ENCODE data around the gene KLRF1. TPM values are rescaled to one million over a fixed set of nuclear protein-coding genes. Genes with fewer than 3 reads are reported as not detected.

Gene KLRF1
- total RNA-seq, 1 experiment from 2014 or later: not detected

DNA sequence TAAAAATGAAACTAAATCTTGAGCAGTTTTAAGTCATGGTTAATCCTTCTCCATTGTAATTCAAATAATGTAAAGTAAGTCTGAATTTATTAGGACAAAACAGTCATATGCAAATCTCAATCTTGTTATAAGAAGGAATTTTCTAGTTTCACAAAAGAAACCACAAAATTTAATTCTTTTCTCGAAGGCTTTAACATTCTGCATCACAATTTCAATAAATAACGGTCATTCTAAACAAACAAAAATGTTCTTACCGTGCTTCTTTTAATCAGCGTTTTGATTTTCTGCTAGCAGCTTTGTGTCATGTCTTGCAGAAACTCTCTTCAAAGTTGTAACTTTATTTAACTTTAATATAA lies 41.6 kb downstream of the KLRF1 start:
- Histone ChIP-seq H3K9me3 (ENCODE audit: low read length) (no peaks in the 10 kb centered on the region), H3K79me2 (ENCODE audit: low read length) (no peaks in the 10 kb centered on the region), H4K20me1 (ENCODE audit: low read length) (no peaks in the 10 kb centered on the region), H3K9me2 (replicated peaks; ENCODE audit: low read length) (no peaks in the 10 kb centered on the region), H3K4me1 (ENCODE audit: insufficient read depth, low read length) (peaks cover 13% of the 10 kb centered on the region; the same call in 1 of the 2 replicates), H3F3A (ENCODE audit: low read length, unreplicated experiment) (no peaks in the 10 kb centered on the region), H3K9ac (ENCODE audit: low read length) (no peak overlapping the region), H3K27ac (ENCODE audit: low read length) (no peak overlapping the region), H3K4me2 (ENCODE audit: low read length) (peak overlapping the region; percentile 95), H2AFZ (ENCODE audit: low read length) (no peak overlapping the region), H3K36me3 (ENCODE audit: low read depth, low read length) (no peaks in the 10 kb centered on the region), H3K27me3 (ENCODE audit: low read length) (no peaks in the 10 kb centered on the region; the same call in 1 of the 2 replicates), H3K4me3 (ENCODE audit: low read length) (peak overlapping the region; percentile 70)
- ATAC-seq (no peak), DNase-seq (no peak)
- ChIA-PET POLR2A (ENCODE audit: unreplicated experiment) (no interaction called here), CTCF (no interaction called here)
- TSS peak; percentile 79 for BruUV-seq (replicated peaks)
- intact Hi-C loops (cut with micrococcal nuclease): no loop called here
- TF ChIP-seq EZH2phosphoT487 (IDR thresholded peaks at IDR 0.05; ENCODE audit: borderline replicate concordance, low read length) (no peak), CTCF (conservative IDR thresholded peaks at IDR 0.05; ENCODE audit: low read depth, low read length) (no peak), EZH2 (IDR thresholded peaks at IDR 0.05; ENCODE audit: low read length, unreplicated experiment) (no peak)

DNA sequence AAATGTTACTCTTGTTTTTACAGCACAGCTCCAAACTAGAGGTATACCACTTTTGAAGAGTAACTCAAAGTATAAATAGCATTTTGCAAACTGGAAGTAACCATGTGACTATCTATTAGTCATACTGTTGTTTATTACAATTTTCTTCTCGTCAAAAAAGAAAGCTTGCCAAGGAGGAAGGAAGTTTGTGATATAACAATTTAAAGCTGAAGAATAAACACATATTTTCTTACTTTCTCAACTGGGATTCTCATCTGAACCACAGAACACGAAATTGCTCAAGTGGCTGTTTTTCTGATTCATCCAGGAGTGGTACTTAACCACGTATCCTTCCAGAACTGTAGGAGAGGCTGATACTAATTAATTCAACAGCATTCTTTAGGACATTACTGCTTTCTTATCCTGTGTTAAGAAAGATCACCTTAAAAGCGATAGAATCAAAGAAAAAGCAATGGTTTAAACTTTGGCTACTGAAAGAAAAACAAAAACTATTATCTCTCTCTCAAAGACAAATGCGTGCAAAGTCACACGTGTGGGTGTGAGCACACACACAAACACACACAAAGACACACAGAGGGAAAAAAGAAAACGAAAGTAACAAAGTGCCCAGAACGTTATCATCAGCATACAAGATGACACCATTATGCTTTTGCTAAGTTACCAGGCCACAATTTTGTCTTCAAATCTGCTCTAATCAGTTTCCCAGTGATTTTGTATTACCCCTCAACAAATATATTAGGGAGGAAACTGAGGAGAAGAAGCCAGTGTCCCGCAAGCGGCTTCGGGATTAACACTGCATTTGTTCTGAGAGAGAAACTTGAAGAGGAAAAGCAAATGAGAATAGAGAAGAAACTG lies 42.3 kb downstream of the KLRF1 start, which contains the start of gene CLEC2B:
Gene CLEC2B, minus strand, starts transcription at position 48 of the 855 bp plus-strand sequence.
- BruUV-seq (replicated peaks): no TSS peak
- intact Hi-C loops (cut with micrococcal nuclease): no loop called here
- H3K4me2 ChIP-seq (ENCODE audit: low read length): peak within 1 kb of the TSS; percentile 95
- no peak within 1 kb of the TSS for H3K27ac ChIP-seq (ENCODE audit: low read length)
- H3F3A ChIP-seq (ENCODE audit: low read length, unreplicated experiment): no peaks in the 10 kb centered on the region
- POLR2A ChIA-PET (ENCODE audit: unreplicated experiment): interaction anchor here (0.5 kb wide), 1 partner anchor 179 kb away, joined by 4 read pairs; no protein-coding TSS in a partner anchor
- H3K4me3 ChIP-seq (ENCODE audit: low read length): peak within 1 kb of the TSS; percentile 70
- H3K9ac ChIP-seq (ENCODE audit: low read length): peak within 1 kb of the TSS; percentile 7; the same call in 1 of the 2 replicates
- no peaks in the 10 kb centered on the region; the same call in 1 of the 2 replicates for H3K27me3 ChIP-seq (ENCODE audit: low read length)
- CTCF ChIA-PET: no interaction called here
- H4K20me1 ChIP-seq (ENCODE audit: low read length): no peaks in the 10 kb centered on the region
- TF ChIP-seq EZH2phosphoT487 (IDR thresholded peaks at IDR 0.05; ENCODE audit: borderline replicate concordance, low read length): no peak
- no peak for TF ChIP-seq CTCF (conservative IDR thresholded peaks at IDR 0.05; ENCODE audit: low read depth, low read length)
- no peak for TF ChIP-seq EZH2 (IDR thresholded peaks at IDR 0.05; ENCODE audit: low read length, unreplicated experiment)
- no peaks in the 10 kb centered on the region for H3K9me3 ChIP-seq (ENCODE audit: low read length)
- peak within 1 kb of the TSS; percentile 65 for H2AFZ ChIP-seq (ENCODE audit: low read length)
- no peaks in the 10 kb centered on the region for H3K36me3 ChIP-seq (ENCODE audit: low read depth, low read length)
- ATAC-seq (peak; percentile 82), DNase-seq (peak; percentile 69)
- peaks cover 13% of the 10 kb centered on the region; the same call in 1 of the 2 replicates for H3K4me1 ChIP-seq (ENCODE audit: insufficient read depth, low read length)
- H3K9me2 ChIP-seq (replicated peaks; ENCODE audit: low read length): no peaks in the 10 kb centered on the region
- H3K79me2 ChIP-seq (ENCODE audit: low read length): no peaks in the 10 kb centered on the region

All from PC-3 (cell line).